Hepatocyte (in vitro differentiated cells): ENCODE measurements around the gene BRWD1. TPM values are rescaled to one million over a fixed set of nuclear protein-coding genes. Genes with fewer than 3 reads are reported as not detected.

Experiments used
- DNase-seq: peaks from one replicate; pipeline ENCODE4 v3.0.0-alpha.2; 2016; ENCODE audit warnings: low spot score
- H2AFZ ChIP-seq: fragments of 200-600 bp; sonication (generic); 2 replicates; pipeline ENCODE4 v1.6.0; 2016; ENCODE audit warnings: antibody characterized with exemption, mild to moderate bottlenecking
- H3K27ac ChIP-seq: fragments of 200-600 bp; sonication (generic); 2 replicates; pipeline ENCODE4 v1.5.1; 2016; ENCODE audit warnings: mild to moderate bottlenecking
- H3K27me3 ChIP-seq: fragments of 200-600 bp; sonication (generic); 2 replicates; pipeline ENCODE4 v1.6.1; 2016
- H3K36me3 ChIP-seq: fragments of 200-600 bp; sonication (generic); replicated peaks from 2 replicates; pipeline ENCODE4 v1.5.1; 2016; ENCODE audit warnings: low read depth; ENCODE audit not compliant: insufficient read depth
- H3K4me1 ChIP-seq: fragments of 200-600 bp; sonication (generic); 2 replicates; pipeline ENCODE4 v1.5.1; 2016; ENCODE audit warnings: mild to moderate bottlenecking, moderate library complexity; ENCODE audit not compliant: insufficient read depth
- H3K4me2 ChIP-seq: fragments of 200-600 bp; sonication (generic); 2 replicates; pipeline ENCODE4 v1.6.0; 2016
- H3K4me3 ChIP-seq: fragments of 200-600 bp; sonication (generic); 2 replicates; pipeline ENCODE4 v1.5.1; 2016; ENCODE audit warnings: mild to moderate bottlenecking
- H3K79me2 ChIP-seq: fragments of 200-600 bp; sonication (generic); 2 replicates; pipeline ENCODE4 v1.6.0; 2017; ENCODE audit warnings: mild to moderate bottlenecking
- H3K9me2 ChIP-seq: fragments of 200-600 bp; sonication (generic); replicated peaks from 2 replicates; pipeline ENCODE4 v1.6.0; 2017; ENCODE audit warnings: mild to moderate bottlenecking; ENCODE audit not compliant: insufficient read depth
- H3K9me3 ChIP-seq: fragments of 200-600 bp; sonication (generic); 2 replicates; pipeline ENCODE4 v1.5.1; 2016; ENCODE audit warnings: low read depth, mild to moderate bottlenecking
- H4K20me1 ChIP-seq: fragments of 200-600 bp; sonication (generic); 2 replicates; pipeline ENCODE4 v1.6.0; 2016; ENCODE audit warnings: mild to moderate bottlenecking; ENCODE audit not compliant: insufficient read depth, poor library complexity, severe bottlenecking
- CTCF ChIP-seq: fragments of 200-600 bp; sonication (generic); IDR thresholded peaks from 2 replicates; pipeline ENCODE4 v1.5.1; 2016; ENCODE audit warnings: antibody characterized with exemption, mild to moderate bottlenecking; ENCODE audit not compliant: poor library complexity
- EZH2 ChIP-seq: fragments of 200-600 bp; sonication (generic); IDR thresholded peaks from 2 replicates; pipeline ENCODE4 v1.6.1; 2016; ENCODE audit warnings: antibody characterized with exemption, mild to moderate bottlenecking, borderline replicate concordance
- EZH2phosphoT487 ChIP-seq: fragments of 200-600 bp; sonication (generic); IDR thresholded peaks from one replicate; pipeline ENCODE4 v1.6.1; 2018; ENCODE audit warnings: antibody characterized with exemption, mild to moderate bottlenecking, low read depth, moderate library complexity; ENCODE audit not compliant: unreplicated experiment, severe bottlenecking
- WGBS: methylation state at CpG from one replicate; pipeline ENCODE4 v1.1.6; 2016; ENCODE audit warnings: low lambda C conversion rate; ENCODE audit errors: missing lambda C conversion rate; 5-methylcytosine and 5-hydroxymethylcytosine counted together
- polyA plus RNA-seq: library from polyadenylated mRNA; unstranded; fragments of >200 nt; fragmentation: Nextera tagmentation; extraction: Ambion mirVana; gene quantifications from 2 replicates; pipeline ENCODE4 v1.2.1, GENCODE V29; 2016
- total RNA-seq: library from RNA; depleted of rRNA; stranded (reverse); fragments of >200 nt; gene quantifications from 2 replicates; pipeline ENCODE4 v1.2.3, GENCODE V29; 2014

Gene BRWD1
- total and polyA plus RNA-seq, 2 experiments from 2014 or later: 17.4 to 48.3 TPM

GRCh38 chr21:39327727-39328126 is 14.3 kb upstream of the BRWD1 start:
- WGBS: 95% methylated on average over 7 of the region's 7 CpGs
- H3K27me3 ChIP-seq: no peaks in the 10 kb centered on the region
- no peaks in the 10 kb centered on the region for H3K36me3 ChIP-seq
- H3K4me1 ChIP-seq: peaks cover 4% of the 10 kb centered on the region
- no peak for TF ChIP-seq EZH2phosphoT487
- no peak for TF ChIP-seq EZH2
- no peak for TF ChIP-seq CTCF
- H3K4me2 ChIP-seq: no peak overlapping the region
- H4K20me1 ChIP-seq: no peaks in the 10 kb centered on the region
- no peak for DNase-seq
- H3K27ac ChIP-seq: no peak overlapping the region
- no peak overlapping the region for H2AFZ ChIP-seq
- no peaks in the 10 kb centered on the region for H3K9me3 ChIP-seq
- no peaks in the 10 kb centered on the region for H3K9me2 ChIP-seq
- H3K79me2 ChIP-seq: no peaks in the 10 kb centered on the region
- H3K4me3 ChIP-seq: no peak overlapping the region

GRCh38 chr21:39326607-39327307 is 13.3 kb upstream of the BRWD1 start:
- WGBS: 86% methylated on average over 7 of the region's 7 CpGs

GRCh38 chr21:39325458-39325857 is 12.0 kb upstream of the BRWD1 start:
- Histone ChIP-seq H3K27me3 (no peaks in the 10 kb centered on the region), H3K4me1 (no peaks in the 10 kb centered on the region), H2AFZ (no peak overlapping the region), H4K20me1 (no peaks in the 10 kb centered on the region), H3K9me2 (no peaks in the 10 kb centered on the region), H3K36me3 (no peaks in the 10 kb centered on the region), H3K4me3 (no peak overlapping the region), H3K4me2 (no peak overlapping the region), H3K79me2 (no peaks in the 10 kb centered on the region), H3K27ac (no peak overlapping the region), H3K9me3 (no peaks in the 10 kb centered on the region)
- TF ChIP-seq CTCF: no peak
- TF ChIP-seq EZH2: no peak
- TF ChIP-seq EZH2phosphoT487: no peak
- 94% methylated on average over 4 of the region's 4 CpGs for WGBS
- DNase-seq: no peak

More at GRCh38 chr21:39326607-39327307, 13.3 kb upstream of the BRWD1 start:
- H3K36me3 ChIP-seq: no peaks in the 10 kb centered on the region
- no peaks in the 10 kb centered on the region for H3K27me3 ChIP-seq
- no peak overlapping the region for H3K27ac ChIP-seq
- H3K4me3 ChIP-seq: no peak overlapping the region
- no peak for DNase-seq
- H2AFZ ChIP-seq: no peak overlapping the region
- TF ChIP-seq CTCF (no peak), EZH2phosphoT487 (no peak), EZH2 (no peak)
- no peaks in the 10 kb centered on the region for H4K20me1 ChIP-seq
- H3K4me1 ChIP-seq: peaks cover under 1% of the 10 kb centered on the region
- no peaks in the 10 kb centered on the region for H3K79me2 ChIP-seq
- no peaks in the 10 kb centered on the region for H3K9me2 ChIP-seq
- no peaks in the 10 kb centered on the region for H3K9me3 ChIP-seq
- no peak overlapping the region for H3K4me2 ChIP-seq
